H9 (cell line): ENCODE measurements around the gene CYP2J2. TPM values are rescaled to one million over a fixed set of nuclear protein-coding genes. Genes with fewer than 3 reads are reported as not detected.

ENCODE experiments used
- DNase-seq: peaks from one replicate; pipeline ENCODE4 v3.0.0-alpha.2; 2017
- H2AFZ ChIP-seq: one replicate; pipeline ENCODE4 v1.6.1; 2013; ENCODE audit warnings: mild to moderate bottlenecking, low read length, control low read depth, moderate library complexity
- H2AK5ac ChIP-seq: 2 replicates; pipeline ENCODE4 v1.6.1; 2013; ENCODE audit warnings: low read length, control low read depth, mixed read lengths; ENCODE audit not compliant: insufficient read length
- H2BK120ac ChIP-seq: one replicate; pipeline ENCODE4 v1.6.1; 2013; ENCODE audit warnings: low read depth, mild to moderate bottlenecking, low read length, control low read depth, inconsistent platforms; ENCODE audit not compliant: poor library complexity, severe bottlenecking
- H2BK12ac ChIP-seq: 2 replicates; pipeline ENCODE4 v1.6.1; 2013; ENCODE audit warnings: low read length, control low read depth, mixed read lengths, low read depth; ENCODE audit not compliant: insufficient read length
- H2BK15ac ChIP-seq: 2 replicates; pipeline ENCODE4 v1.6.1; 2013; ENCODE audit warnings: low read depth, low read length, control low read depth
- H2BK20ac ChIP-seq: one replicate; pipeline ENCODE4 v1.6.1; 2013; ENCODE audit warnings: low read depth, mild to moderate bottlenecking, low read length, control low read depth, inconsistent platforms; ENCODE audit not compliant: poor library complexity, severe bottlenecking
- H2BK5ac ChIP-seq: 2 replicates; pipeline ENCODE4 v1.6.1; 2013; ENCODE audit warnings: low read length, control low read depth, mixed read lengths; ENCODE audit not compliant: insufficient read length
- H3K14ac ChIP-seq: 2 replicates; pipeline ENCODE4 v1.6.1; 2013; ENCODE audit warnings: low read length, control low read depth; ENCODE audit not compliant: insufficient read depth
- H3K18ac ChIP-seq: 2 replicates; pipeline ENCODE4 v1.6.1; 2013; ENCODE audit warnings: low read depth, mild to moderate bottlenecking, mixed read lengths, low read length, control low read depth; ENCODE audit not compliant: insufficient read length
- H3K23ac ChIP-seq: 2 replicates; pipeline ENCODE4 v1.6.1; 2013; ENCODE audit warnings: low read length, control low read depth, mixed read lengths, low read depth; ENCODE audit not compliant: insufficient read length
- H3K23me2 ChIP-seq: 2 replicates; pipeline ENCODE4 v1.6.1; 2013; ENCODE audit warnings: low read depth, mild to moderate bottlenecking, mixed read lengths, low read length, control low read depth; ENCODE audit not compliant: insufficient read length, poor library complexity, severe bottlenecking
- H3K27ac ChIP-seq: 2 replicates; pipeline ENCODE4 v1.5.1; 2013; ENCODE audit warnings: low read length, control low read depth, mixed read lengths, low read depth; ENCODE audit not compliant: insufficient read length
- H3K27me3 ChIP-seq: 2 replicates; pipeline ENCODE4 v1.6.1; 2013; ENCODE audit warnings: low read length, control low read depth, inconsistent platforms; ENCODE audit not compliant: insufficient read depth
- H3K4ac ChIP-seq: 2 replicates; pipeline ENCODE4 v1.6.1; 2013; ENCODE audit warnings: low read depth, mild to moderate bottlenecking, control low read depth, inconsistent platforms, low read length, moderate library complexity
- H3K4me1 ChIP-seq: 2 replicates; pipeline ENCODE4 v1.6.1; 2013; ENCODE audit warnings: low read length, control low read depth, inconsistent platforms; ENCODE audit not compliant: insufficient read depth
- H3K4me2 ChIP-seq: 2 replicates; pipeline ENCODE4 v1.6.1; 2013; ENCODE audit warnings: low read length, control low read depth, mixed read lengths; ENCODE audit not compliant: insufficient read length, insufficient read depth
- H3K56ac ChIP-seq: 2 replicates; pipeline ENCODE4 v1.6.1; 2013; ENCODE audit warnings: low read depth, mild to moderate bottlenecking, mixed read lengths, low read length, control low read depth; ENCODE audit not compliant: insufficient read length
- H3K79me1 ChIP-seq: 2 replicates; pipeline ENCODE4 v1.6.1; 2013; ENCODE audit warnings: low read depth, mild to moderate bottlenecking, moderate library complexity, low read length, control low read depth, inconsistent platforms; ENCODE audit not compliant: insufficient read depth, poor library complexity, severe bottlenecking
- H3K79me2 ChIP-seq: 2 replicates; pipeline ENCODE4 v1.6.1; 2013; ENCODE audit warnings: low read length, control low read depth, inconsistent platforms; ENCODE audit not compliant: insufficient read depth
- H3K9ac ChIP-seq: 2 replicates; pipeline ENCODE4 v1.6.1; 2013; ENCODE audit warnings: low read length, control low read depth, mixed read lengths; ENCODE audit not compliant: insufficient read length; ENCODE audit errors: extremely low read depth
- H3K9me3 ChIP-seq: one replicate; pipeline ENCODE4 v1.6.1; 2013; ENCODE audit warnings: low read depth, low read length, inconsistent platforms; ENCODE audit not compliant: control insufficient read depth
- H3T11ph ChIP-seq: one replicate; pipeline ENCODE4 v1.6.1; 2013; ENCODE audit warnings: mild to moderate bottlenecking, low read length, control low read depth, inconsistent platforms
- H4K20me1 ChIP-seq: one replicate; pipeline ENCODE4 v1.6.1; 2013; ENCODE audit not compliant: control insufficient read depth, insufficient read length, insufficient read depth
- H4K5ac ChIP-seq: 2 replicates; pipeline ENCODE4 v1.6.1; 2013; ENCODE audit warnings: low read depth, mild to moderate bottlenecking, mixed read lengths, low read length, control low read depth; ENCODE audit not compliant: insufficient read length
- H4K8ac ChIP-seq: replicated peaks from 2 replicates; pipeline ENCODE4 v1.6.1; 2013; ENCODE audit warnings: low read length, control low read depth, mixed read lengths, low read depth; ENCODE audit not compliant: insufficient read length
- H4K91ac ChIP-seq: 2 replicates; pipeline ENCODE4 v1.6.1; 2013; ENCODE audit warnings: low read depth, mild to moderate bottlenecking, moderate library complexity, mixed read lengths, low read length, control low read depth; ENCODE audit not compliant: insufficient read length
- H3K27ac Mint-ChIP-seq, 3 experiments: 2 replicates in 2 of 3; 3 replicates in 1 of 3; pipeline ENCODE4 v1.8.0; 2020 to 2021; ENCODE audit warnings: mixed read lengths in 3 of 3, mild to moderate bottlenecking in 1 of 3, moderate library complexity in 1 of 3
- H3K27me3 Mint-ChIP-seq: 2 replicates; pipeline ENCODE4 v1.8.0; 2021; ENCODE audit warnings: low read depth, mild to moderate bottlenecking, moderate library complexity, mixed read lengths
- H3K36me3 Mint-ChIP-seq, 3 experiments: 2 replicates in 2 of 3; 3 replicates in 1 of 3; pipeline ENCODE4 v1.8.0; 2020 to 2021; ENCODE audit warnings: low read depth in 3 of 3, mixed read lengths in 3 of 3; ENCODE audit not compliant: insufficient read depth in 1 of 3
- H3K4me1 Mint-ChIP-seq, 2 experiments: 2 replicates each; pipeline ENCODE4 v1.8.0; 2020; ENCODE audit warnings: mixed read lengths in 2 of 2
- H3K4me3 Mint-ChIP-seq, 2 experiments: 2 replicates in 1 of 2; 3 replicates in 1 of 2; pipeline ENCODE4 v1.8.0; 2020 to 2021; ENCODE audit warnings: mild to moderate bottlenecking in 2 of 2, mixed read lengths in 2 of 2, moderate library complexity in 1 of 2
- H3K9me3 Mint-ChIP-seq, 2 experiments: 2 replicates in 1 of 2; 3 replicates in 1 of 2; pipeline ENCODE4 v1.8.0; 2020; ENCODE audit warnings: mild to moderate bottlenecking in 2 of 2, mixed read lengths in 2 of 2, moderate library complexity in 1 of 2
- CTCF ChIP-seq: fragments of 200-600 bp; sonication (generic); conservative IDR thresholded peaks from 3 replicates; pipeline ENCODE4 v1.8.0; 2021; ENCODE audit warnings: antibody characterized with exemption, mild to moderate bottlenecking
- total RNA-seq: library from RNA; stranded (reverse); gene quantifications from 2 replicates; pipeline ENCODE4 v1.2.1, GENCODE V29; 2021

The CYP2J2 gene
- total RNA-seq, 1 experiment from 2014 or later: 0.57 TPM

- no peak overlapping the region for H3K18ac ChIP-seq
- Mint-ChIP-seq H3K4me1 (no peaks in the 10 kb centered on the region), H3K27ac (no peak overlapping the region), H3K36me3 (peaks cover 1 to 30% (median 20%) of the 10 kb centered on the region in 3 experiments; a peak in 4 of 7 replicates), H3K4me3 (no peak overlapping the region), H3K27me3 (no peaks in the 10 kb centered on the region), H3K9me3 (no peaks in the 10 kb centered on the region)
- no peak overlapping the region for H4K8ac ChIP-seq
- H3K4me1 ChIP-seq: no peaks in the 10 kb centered on the region
- no peak overlapping the region for H2BK5ac ChIP-seq
- H2AK5ac ChIP-seq: no peak overlapping the region
- H3K23ac ChIP-seq: no peak overlapping the region
- H3K9me3 ChIP-seq: no peaks in the 10 kb centered on the region
- no peak overlapping the region for H2AFZ ChIP-seq
- no peak for TF ChIP-seq CTCF
- H3K9ac ChIP-seq: no peak overlapping the region
- H3K79me1 ChIP-seq: no peaks in the 10 kb centered on the region
- H3T11ph ChIP-seq: no peak overlapping the region
- no peaks in the 10 kb centered on the region for H3K23me2 ChIP-seq
- H3K14ac ChIP-seq: no peak overlapping the region
- no peak overlapping the region for H3K27ac ChIP-seq
- H4K20me1 ChIP-seq: no peaks in the 10 kb centered on the region
- H2BK120ac ChIP-seq: no peak overlapping the region
- no peak overlapping the region for H3K4ac ChIP-seq
- H3K56ac ChIP-seq: no peak overlapping the region
- no peak overlapping the region for H2BK12ac ChIP-seq
- H3K27me3 ChIP-seq: no peaks in the 10 kb centered on the region
- H4K5ac ChIP-seq: no peak overlapping the region
- H4K91ac ChIP-seq: no peak overlapping the region
- H3K4me2 ChIP-seq: no peak overlapping the region
- no peaks in the 10 kb centered on the region for H3K79me2 ChIP-seq
- DNase-seq: no peak
- H2BK15ac ChIP-seq: no peak overlapping the region
- no peak overlapping the region for H2BK20ac ChIP-seq
Measured at GRCh38 chr1:59871746-59872145, 54.8 kb downstream of the CYP2J2 start.
